Measurements from ENCODE around the gene SPAG6. TPM values are rescaled to one million over a fixed set of nuclear protein-coding genes. Genes with fewer than 3 reads are reported as not detected.

Gene SPAG6
- total RNA-seq, 4 donors from 2014 or later, result 0.29 to 3.9 (median 0.49) TPM; not detected in 1

DNA sequence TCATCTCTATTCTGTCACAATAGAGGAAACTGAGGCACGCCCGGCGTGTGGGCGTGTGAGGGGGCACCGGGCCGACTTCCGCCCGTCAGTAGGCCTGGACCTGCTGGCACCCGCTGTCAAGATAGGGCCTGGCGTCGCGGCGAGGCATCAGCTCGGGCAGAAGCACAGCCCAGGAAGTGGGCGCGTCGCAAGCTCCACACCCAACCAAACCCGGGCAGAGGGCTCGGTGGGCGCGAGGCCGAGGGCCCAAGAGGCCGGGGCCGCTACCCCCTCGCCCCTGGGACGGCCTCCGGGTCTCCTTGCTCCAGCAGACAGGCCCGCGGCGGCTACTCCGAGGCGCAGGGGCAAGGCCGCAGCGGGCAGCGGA is 91.2 kb downstream of the SPAG6 start:
- peak in 1 of 2 donors; percentile 33 for DNase-seq
- Histone ChIP-seq H3K4me3 (peak overlapping the region; percentile 67 to 81), H3K4me1 (peaks cover 0 to 9% of the 10 kb centered on the region in 2 donors), H3K9me3 (no peaks in the 10 kb centered on the region), H3K36me3 (no peaks in the 10 kb centered on the region), H3K27me3 (no peaks in the 10 kb centered on the region), H3K27ac (peak overlapping the region; percentile 96 to 98)
- TF ChIP-seq, protein P1, sequence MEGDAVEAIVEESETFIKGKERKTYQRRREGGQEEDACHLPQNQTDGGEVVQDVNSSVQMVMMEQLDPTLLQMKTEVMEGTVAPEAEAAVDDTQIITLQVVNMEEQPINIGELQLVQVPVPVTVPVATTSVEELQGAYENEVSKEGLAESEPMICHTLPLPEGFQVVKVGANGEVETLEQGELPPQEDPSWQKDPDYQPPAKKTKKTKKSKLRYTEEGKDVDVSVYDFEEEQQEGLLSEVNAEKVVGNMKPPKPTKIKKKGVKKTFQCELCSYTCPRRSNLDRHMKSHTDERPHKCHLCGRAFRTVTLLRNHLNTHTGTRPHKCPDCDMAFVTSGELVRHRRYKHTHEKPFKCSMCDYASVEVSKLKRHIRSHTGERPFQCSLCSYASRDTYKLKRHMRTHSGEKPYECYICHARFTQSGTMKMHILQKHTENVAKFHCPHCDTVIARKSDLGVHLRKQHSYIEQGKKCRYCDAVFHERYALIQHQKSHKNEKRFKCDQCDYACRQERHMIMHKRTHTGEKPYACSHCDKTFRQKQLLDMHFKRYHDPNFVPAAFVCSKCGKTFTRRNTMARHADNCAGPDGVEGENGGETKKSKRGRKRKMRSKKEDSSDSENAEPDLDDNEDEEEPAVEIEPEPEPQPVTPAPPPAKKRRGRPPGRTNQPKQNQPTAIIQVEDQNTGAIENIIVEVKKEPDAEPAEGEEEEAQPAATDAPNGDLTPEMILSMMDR (IDR thresholded peaks at IDR 0.05), result no peak
- TF ChIP-seq POLR2A (IDR thresholded peaks at IDR 0.05), result no peak
- intact Hi-C loops (cut with DNase I; ENCODE audit: low total_unique reads), result loop anchor here (5.0 to 10.0 kb wide), 2 partner anchors 112 to 209 kb away; partner anchors contain the start of gene BMI1

DNA sequence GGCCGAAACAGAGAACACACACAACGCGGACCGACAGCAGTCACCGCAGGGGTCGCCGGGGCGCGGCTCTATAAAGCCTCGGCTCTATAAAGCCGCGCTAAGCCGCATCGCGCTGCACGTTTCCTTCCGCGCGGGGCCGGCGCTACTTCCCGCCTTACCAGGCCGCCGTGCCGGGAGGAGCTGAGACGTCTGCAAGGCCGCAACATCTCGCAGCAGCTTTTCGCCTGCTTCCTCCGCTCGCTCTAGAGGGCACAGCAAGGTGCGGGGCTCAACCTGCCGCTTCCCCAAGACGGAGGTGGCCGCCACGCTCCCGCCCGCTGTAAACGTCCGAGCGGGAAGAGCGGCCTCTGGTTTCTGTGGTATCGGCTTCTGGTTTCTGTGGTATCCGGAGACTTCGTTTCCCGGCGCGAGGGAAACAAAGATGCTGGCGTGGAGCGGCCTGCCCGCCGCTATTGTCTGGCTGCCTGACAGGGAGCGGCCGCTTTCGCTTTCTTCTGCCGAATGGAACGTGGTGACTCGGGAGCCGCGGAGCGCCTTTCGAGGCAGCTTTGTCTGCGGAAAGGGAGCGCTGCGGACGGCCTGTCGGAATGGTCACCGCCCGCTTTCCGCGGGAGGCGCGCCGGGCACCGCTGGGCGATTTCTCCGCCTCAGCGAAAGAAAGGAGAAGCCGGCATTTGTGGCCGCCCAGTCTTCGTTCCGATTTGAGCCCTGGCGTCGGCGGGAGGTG is 91.8 kb downstream of the SPAG6 start:
- DNase-seq, result peak; percentile 90 to 91
- peak overlapping the region; percentile 96 to 98 for H3K27ac ChIP-seq
- intact Hi-C loops (cut with DNase I; ENCODE audit: low total_unique reads), result loop anchor here (5.0 to 10.0 kb wide), 2 partner anchors 112 to 210 kb away; partner anchors contain the start of gene BMI1
- no peaks in the 10 kb centered on the region for H3K9me3 ChIP-seq
- peaks cover 0 to 9% of the 10 kb centered on the region in 2 donors for H3K4me1 ChIP-seq
- no peaks in the 10 kb centered on the region for H3K27me3 ChIP-seq
- TF ChIP-seq POLR2A (IDR thresholded peaks at IDR 0.05), result peak; percentile 75 to 88
- TF ChIP-seq, protein P1 (IDR thresholded peaks at IDR 0.05), result peak in 1 of 4 experiments; percentile 6
- peak overlapping the region; percentile 67 to 81 for H3K4me3 ChIP-seq
- H3K36me3 ChIP-seq, result no peaks in the 10 kb centered on the region

GRCh38 chr10:22437620-22438588 is 92.6 kb downstream of the SPAG6 start:
- TF ChIP-seq POLR2A (IDR thresholded peaks at IDR 0.05), result no peak
- TF ChIP-seq, protein P1 (IDR thresholded peaks at IDR 0.05), result no peak
- peak overlapping the region; percentile 96 to 98 for H3K27ac ChIP-seq
- H3K36me3 ChIP-seq, result no peaks in the 10 kb centered on the region
- intact Hi-C loops (cut with DNase I; ENCODE audit: low total_unique reads), result loop anchor here (5.0 to 10.0 kb wide), 2 partner anchors 113 to 211 kb away; partner anchors contain the start of gene BMI1
- H3K4me1 ChIP-seq, result peaks cover 0 to 9% of the 10 kb centered on the region in 2 donors
- peak; percentile 46 to 58 for DNase-seq
- peak overlapping the region; percentile 67 to 81 for H3K4me3 ChIP-seq
- no peaks in the 10 kb centered on the region for H3K27me3 ChIP-seq
- H3K9me3 ChIP-seq, result no peaks in the 10 kb centered on the region

DNA sequence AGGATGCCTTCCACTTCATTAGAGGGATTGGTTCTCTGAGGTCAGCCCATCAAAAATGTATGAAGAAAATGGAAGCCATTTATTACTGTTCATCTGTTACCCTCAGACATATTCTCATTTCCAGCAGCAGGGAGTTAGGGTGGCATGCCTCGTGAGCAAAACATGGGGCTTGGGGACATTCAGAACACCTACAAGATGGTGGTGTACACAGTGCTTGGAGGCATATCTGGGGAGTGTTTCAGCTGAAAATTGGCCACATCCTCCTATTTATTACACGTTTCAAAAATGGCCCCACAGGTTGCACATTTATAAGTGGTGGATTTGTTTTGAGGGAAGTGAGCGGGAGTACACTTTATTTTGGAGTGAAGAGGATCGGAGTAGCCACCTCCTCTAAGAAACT is 93.4 kb downstream of the SPAG6 start:
- Histone ChIP-seq H3K4me1 (peaks cover 0 to 9% of the 10 kb centered on the region in 2 donors), H3K27me3 (no peaks in the 10 kb centered on the region), H3K27ac (peak overlapping the region; percentile 96 to 98), H3K9me3 (no peaks in the 10 kb centered on the region), H3K4me3 (peak overlapping the region; percentile 67 to 81), H3K36me3 (no peaks in the 10 kb centered on the region)
- no peak for DNase-seq
- no peak for TF ChIP-seq POLR2A (IDR thresholded peaks at IDR 0.05)
- TF ChIP-seq, protein P1 (IDR thresholded peaks at IDR 0.05), result no peak
- intact Hi-C loops (cut with DNase I; ENCODE audit: low total_unique reads), result loop anchor here (5.0 to 10.0 kb wide), 2 partner anchors 114 to 211 kb away; partner anchors contain the start of gene BMI1

Data from uterus (tissue), 4 donors.